Esophagus muscularis mucosa (tissue), 4 donors: Measurements from ENCODE around the gene ZRANB1. TPM values are rescaled to one million over a fixed set of nuclear protein-coding genes. Genes with fewer than 3 reads are reported as not detected.

ENCODE experiments used
- DNase-seq: peaks from one replicate; pipeline ENCODE4 v3.0.0-alpha.2; 2017; ENCODE audit errors: extremely low spot score
- H3K27ac ChIP-seq, 4 donors: fragments of 200-600 bp; sonication (generic); replicated peaks in 1 of 4; 1 replicate in 3 of 4; 2 replicates in 1 of 4; pipeline ENCODE4 v1.5.1; 2016 to 2019; ENCODE audit warnings: mild to moderate bottlenecking in 1 of 4
- H3K27me3 ChIP-seq, 4 donors: fragments of 200-600 bp; sonication (generic); one replicate each; pipeline versions ENCODE4 v1.5.1 to v1.6.0; 2016 to 2019
- H3K36me3 ChIP-seq, 4 donors: fragments of 200-600 bp; sonication (generic); one replicate each; pipeline ENCODE4 v1.5.1; 2016 to 2019
- H3K4me1 ChIP-seq, 4 donors: fragments of 200-600 bp; sonication (generic); one replicate each; pipeline ENCODE4 v1.5.1; 2016 to 2019
- H3K4me3 ChIP-seq, 4 donors: fragments of 200-600 bp; sonication (generic); 1 replicate in 2 of 4; 2 replicates in 2 of 4; pipeline ENCODE4 v1.5.1; 2016 to 2019; ENCODE audit warnings: mild to moderate bottlenecking in 4 of 4, moderate library complexity in 1 of 4
- H3K9me3 ChIP-seq, 4 donors: fragments of 200-600 bp; sonication (generic); 1 replicate in 3 of 4; 2 replicates in 1 of 4; pipeline ENCODE4 v1.5.1; 2016 to 2019
- CTCF ChIP-seq, 3 experiments: fragments of 200-600 bp in 2 of 3; fragments of 450-650 bp in 1 of 3; sonication (generic) in 2 of 3; IDR thresholded peaks; one replicate each; pipeline ENCODE4 v1.5.1; 2017 to 2019; ENCODE audit warnings: antibody characterized with exemption in 3 of 3, mild to moderate bottlenecking in 2 of 3, moderate library complexity in 1 of 3
- EP300 ChIP-seq: sonication (generic); formaldehyde crosslinking; IDR thresholded peaks from one replicate; pipeline ENCODE4 v1.6.1; 2017; ENCODE audit warnings: antibody characterized with exemption
- POLR2A ChIP-seq: fragments of 450-650 bp; IDR thresholded peaks from one replicate; pipeline ENCODE4 v1.6.1; 2017; ENCODE audit warnings: antibody characterized with exemption, moderate library complexity, mild to moderate bottlenecking, low read depth
- POLR2AphosphoS5 ChIP-seq, 2 donors: sonication (generic); formaldehyde crosslinking; IDR thresholded peaks; one replicate each; pipeline ENCODE4 v1.6.1; 2017; ENCODE audit warnings: antibody characterized with exemption in 2 of 2
- WGBS: methylation state at CpG from one replicate; pipeline ENCODE4 v1.1.5; 2018; 5-methylcytosine and 5-hydroxymethylcytosine counted together
- intact Hi-C: fragments of 100-400 bp; cut with DNase I; formaldehyde crosslinking; loops from one replicate; pipeline ENCODE4 v1.15.1; 2023
- total RNA-seq, 4 donors: library from RNA; depleted of rRNA; stranded (reverse); fragments of >200 nt; gene quantifications; one replicate each; pipeline versions ENCODE4 v1.1.0 to v1.2.1, GENCODE V29; 2016

Gene ZRANB1
- total RNA-seq, 4 donors from 2014 or later = 30.7 to 42.9 (median 34.8) TPM

DNA sequence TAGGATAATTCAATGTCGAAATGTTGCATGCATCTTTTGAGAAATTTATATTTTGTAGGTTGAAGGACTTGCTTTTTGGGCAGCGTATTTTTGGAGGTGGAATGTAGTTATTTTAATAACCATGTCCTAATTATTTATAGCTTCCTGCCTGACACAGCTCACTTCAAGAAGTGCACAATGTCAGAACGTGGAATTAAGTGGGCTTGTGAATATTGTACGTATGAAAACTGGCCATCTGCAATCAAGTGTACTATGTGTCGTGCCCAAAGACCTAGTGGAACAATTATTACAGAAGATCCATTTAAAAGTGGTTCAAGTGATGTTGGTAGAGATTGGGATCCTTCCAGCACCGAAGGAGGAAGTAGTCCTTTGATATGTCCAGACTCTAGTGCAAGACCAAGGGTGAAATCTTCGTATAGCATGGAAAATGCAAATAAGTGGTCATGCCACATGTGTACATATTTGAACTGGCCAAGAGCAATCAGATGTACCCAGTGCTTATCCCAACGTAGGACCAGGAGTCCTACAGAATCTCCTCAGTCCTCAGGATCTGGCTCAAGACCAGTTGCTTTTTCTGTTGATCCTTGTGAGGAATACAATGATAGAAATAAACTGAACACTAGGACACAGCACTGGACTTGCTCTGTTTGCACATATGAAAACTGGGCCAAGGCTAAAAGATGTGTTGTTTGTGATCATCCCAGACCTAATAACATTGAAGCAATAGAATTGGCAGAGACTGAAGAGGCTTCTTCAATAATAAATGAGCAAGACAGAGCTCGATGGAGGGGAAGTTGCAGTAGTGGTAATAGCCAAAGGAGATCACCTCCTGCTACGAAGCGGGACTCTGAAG, 620 bp downstream of the ZRANB1 start:
- H3K27ac ChIP-seq = no peak overlapping the region
- H3K4me1 ChIP-seq = peaks cover 51 to 73% (median 72%) of the 10 kb centered on the region in 4 donors
- WGBS = 66% methylated on average over 11 of the region's 11 CpGs
- intact Hi-C loops = no loop called here
- H3K9me3 ChIP-seq = no peaks in the 10 kb centered on the region
- DNase-seq = no peak
- H3K36me3 ChIP-seq = no peaks in the 10 kb centered on the region
- no peak for TF ChIP-seq EP300
- no peak for TF ChIP-seq POLR2AphosphoS5 (IDR thresholded peaks at IDR 0.05)
- no peak for TF ChIP-seq CTCF (IDR thresholded peaks at IDR 0.05)
- no peak for TF ChIP-seq POLR2A
- H3K27me3 ChIP-seq = no peaks in the 10 kb centered on the region
- no peak overlapping the region for H3K4me3 ChIP-seq

DNA sequence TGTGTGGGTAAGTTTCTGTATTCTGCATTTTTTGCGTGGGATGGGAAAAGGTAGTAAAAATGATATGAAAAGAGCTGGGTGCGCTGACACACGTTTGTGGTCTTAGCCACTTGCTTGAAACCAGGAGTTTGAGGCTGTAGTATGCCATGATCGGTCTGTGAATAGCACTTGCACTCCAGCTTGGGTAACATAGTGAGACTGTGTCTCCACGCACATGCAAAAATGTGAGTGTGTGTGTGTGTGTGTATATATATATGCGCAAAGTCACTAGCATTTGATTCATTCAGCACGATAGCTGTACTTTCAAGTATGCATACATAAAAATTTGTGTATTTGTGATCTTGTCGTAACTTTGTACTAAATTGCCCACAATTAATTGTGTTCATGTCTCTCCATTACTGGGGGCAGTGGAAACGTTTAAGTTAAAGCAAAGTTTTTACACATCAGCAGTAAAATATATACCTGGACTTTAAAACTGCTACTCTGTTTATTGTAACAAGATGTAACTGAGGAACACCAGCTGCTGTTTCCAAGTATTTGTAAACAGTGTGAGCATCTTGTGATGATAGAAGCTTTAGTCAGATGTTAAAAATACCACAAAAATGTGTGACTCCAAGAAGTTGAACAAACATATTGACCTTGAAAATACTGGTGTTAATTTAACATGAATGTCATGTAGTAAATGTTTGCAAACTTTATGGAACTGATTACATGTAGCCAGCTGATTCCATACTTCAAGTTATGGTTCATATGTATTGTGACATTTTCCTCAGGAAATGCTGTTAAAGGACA, 1.6 kb downstream of the ZRANB1 start:
- Histone ChIP-seq H3K4me1 (peaks cover 55 to 79% (median 76%) of the 10 kb centered on the region in 4 donors), H3K36me3 (no peaks in the 10 kb centered on the region), H3K27me3 (no peaks in the 10 kb centered on the region), H3K9me3 (no peaks in the 10 kb centered on the region), H3K27ac (no peak overlapping the region), H3K4me3 (no peak overlapping the region)
- intact Hi-C loops = no loop called here
- WGBS = 85% methylated on average over 9 of the region's 9 CpGs
- TF ChIP-seq EP300 = no peak
- no peak for TF ChIP-seq POLR2AphosphoS5 (IDR thresholded peaks at IDR 0.05)
- no peak for TF ChIP-seq CTCF (IDR thresholded peaks at IDR 0.05)
- TF ChIP-seq POLR2A = no peak
- no peak for DNase-seq

- WGBS = 74% methylated on average over 2 of the region's 2 CpGs
- Histone ChIP-seq H3K4me3 (no peak overlapping the region), H3K27me3 (no peaks in the 10 kb centered on the region), H3K9me3 (no peaks in the 10 kb centered on the region), H3K27ac (peak overlapping the region in 2 of 4 donors; percentile 28 to 46), H3K4me1 (peaks cover 49 to 73% (median 71%) of the 10 kb centered on the region in 4 donors), H3K36me3 (peaks cover 0 to 5% (median 0%) of the 10 kb centered on the region in 4 donors)
- intact Hi-C loops = no loop called here
- no peak for DNase-seq
- TF ChIP-seq POLR2A (no peak), POLR2AphosphoS5 (IDR thresholded peaks at IDR 0.05) (peak in 1 of 2 donors; percentile 53)
Measured at GRCh38 chr10:124944982-124945381, 3.1 kb downstream of the ZRANB1 start.

- TF ChIP-seq EP300 = no peak
- no peak for TF ChIP-seq CTCF (IDR thresholded peaks at IDR 0.05)
- TF ChIP-seq POLR2A = no peak
- TF ChIP-seq POLR2AphosphoS5 (IDR thresholded peaks at IDR 0.05) = no peak
- DNase-seq = no peak
- peaks cover 0 to 5% (median 0%) of the 10 kb centered on the region in 4 donors for H3K36me3 ChIP-seq
- H3K4me3 ChIP-seq = no peak overlapping the region
- peaks cover 45 to 67% (median 57%) of the 10 kb centered on the region in 4 donors for H3K4me1 ChIP-seq
- 72% methylated on average over 2 of the region's 2 CpGs for WGBS
- no peak overlapping the region for H3K27ac ChIP-seq
- no peaks in the 10 kb centered on the region for H3K9me3 ChIP-seq
- intact Hi-C loops = no loop called here
- no peaks in the 10 kb centered on the region for H3K27me3 ChIP-seq
Measured at GRCh38 chr10:124946945-124947344, 5.0 kb downstream of the ZRANB1 start.

GRCh38 chr10:124949543-124949942, 7.6 kb downstream of the ZRANB1 start:
- peaks cover 21 to 50% (median 38%) of the 10 kb centered on the region in 4 donors for H3K4me1 ChIP-seq
- no peak for TF ChIP-seq POLR2A
- TF ChIP-seq CTCF (IDR thresholded peaks at IDR 0.05) = no peak
- no peak for TF ChIP-seq EP300
- no peak for TF ChIP-seq POLR2AphosphoS5 (IDR thresholded peaks at IDR 0.05)

More at GRCh38 chr10:124949543-124949942, 7.6 kb downstream of the ZRANB1 start:
- intact Hi-C loops = no loop called here
- Histone ChIP-seq H3K36me3 (peaks cover 0 to 5% (median 0%) of the 10 kb centered on the region in 4 donors), H3K27ac (no peak overlapping the region), H3K4me3 (no peak overlapping the region), H3K27me3 (no peaks in the 10 kb centered on the region), H3K9me3 (no peaks in the 10 kb centered on the region)
- WGBS = 96% methylated on average over 5 of the region's 5 CpGs
- DNase-seq = no peak
